Skeletal muscle tissue (tissue), 4 donors: ENCODE measurements around the gene KIAA0513. TPM values are rescaled to one million over a fixed set of nuclear protein-coding genes. Genes with fewer than 3 reads are reported as not detected.

Experiments
- H3K27ac ChIP-seq: one replicate; pipeline ENCODE4 v1.7.0; 2013; ENCODE audit warnings: mild to moderate bottlenecking, low read depth, low read length, inconsistent platforms
- H3K27me3 ChIP-seq, 3 donors: one replicate each; pipeline ENCODE4 v1.7.0; 2013; ENCODE audit warnings: low read length in 3 of 3; ENCODE audit not compliant: control insufficient read depth in 3 of 3, insufficient read depth in 3 of 3
- H3K36me3 ChIP-seq, 3 donors: one replicate each; pipeline ENCODE4 v1.7.0; 2013; ENCODE audit warnings: low read length in 3 of 3; ENCODE audit not compliant: control insufficient read depth in 3 of 3, insufficient read depth in 3 of 3
- H3K4me1 ChIP-seq, 3 donors: one replicate each; pipeline ENCODE4 v1.7.0; 2013; ENCODE audit warnings: low read length in 3 of 3, mild to moderate bottlenecking in 3 of 3; ENCODE audit not compliant: control insufficient read depth in 3 of 3, insufficient read depth in 3 of 3
- H3K4me3 ChIP-seq, 3 donors: one replicate each; pipeline ENCODE4 v1.7.0; 2013; ENCODE audit warnings: low read length in 3 of 3
- H3K9ac ChIP-seq, 3 donors: one replicate each; pipeline ENCODE4 v1.7.0; 2013; ENCODE audit warnings: low read length in 3 of 3, mild to moderate bottlenecking in 3 of 3, moderate library complexity in 2 of 3, low read depth in 1 of 3
- H3K9me3 ChIP-seq, 3 donors: one replicate each; pipeline ENCODE4 v1.7.0; 2013; ENCODE audit warnings: low read length in 3 of 3; ENCODE audit not compliant: control insufficient read depth in 3 of 3
- total RNA-seq: library from RNA; depleted of rRNA; stranded (reverse); fragments of >200 nt; gene quantifications from one replicate; pipeline ENCODE4 v1.2.3, GENCODE V29; 2014
- donor health status: Osteomylitis.

Gene KIAA0513
- total RNA-seq, 1 donor from 2014 or later: 5.7 TPM

DNA sequence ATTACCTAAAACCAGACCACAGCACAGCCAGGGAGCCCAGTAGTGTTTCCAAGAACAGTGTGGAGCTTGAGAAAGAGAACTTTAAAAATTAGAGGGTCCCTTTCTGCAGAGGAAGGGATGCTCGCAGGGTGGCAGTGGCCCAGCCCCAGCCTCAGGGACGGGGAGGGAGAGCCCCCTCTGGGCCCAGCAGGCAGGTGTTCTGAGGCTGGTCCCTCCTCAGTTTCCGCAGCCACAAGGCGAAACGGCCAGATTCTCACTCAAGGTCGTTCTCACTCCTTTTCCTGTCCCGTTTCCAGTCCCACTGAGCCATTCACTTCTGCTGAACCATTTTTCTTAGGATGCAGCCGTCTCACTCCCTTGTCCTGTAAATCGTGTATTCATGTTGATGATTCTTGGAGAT lies 64.7 kb downstream of the KIAA0513 start:
- Histone ChIP-seq H3K9ac (no peak overlapping the region), H3K4me1 (peaks cover 0 to 21% (median 6%) of the 10 kb centered on the region in 3 donors), H3K36me3 (peaks cover 0 to 7% (median 0%) of the 10 kb centered on the region in 3 donors), H3K4me3 (no peak overlapping the region), H3K27me3 (peaks cover 5 to 24% (median 21%) of the 10 kb centered on the region in 3 donors), H3K27ac (no peak overlapping the region), H3K9me3 (no peaks in the 10 kb centered on the region)

DNA sequence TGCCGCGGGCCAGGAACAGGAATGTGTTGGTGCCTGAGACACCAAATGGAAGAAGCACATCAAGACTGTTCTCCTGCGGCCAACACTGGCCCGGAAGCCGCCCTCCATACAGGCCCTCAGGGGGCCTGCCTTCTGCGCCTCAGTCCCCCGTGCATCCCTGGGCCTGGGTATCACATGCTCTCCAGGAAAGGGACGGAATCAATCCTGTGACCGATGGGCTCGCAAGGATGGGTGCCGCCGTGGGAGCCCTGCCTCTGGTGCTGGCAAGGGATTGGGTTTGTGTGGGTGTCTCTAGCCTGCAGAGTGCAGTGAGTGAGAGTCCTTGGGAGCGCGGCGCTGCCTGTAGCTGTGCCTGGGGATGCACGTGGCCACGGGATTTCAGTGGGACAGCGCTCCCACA lies 65.3 kb downstream of the KIAA0513 start:
- Histone ChIP-seq H3K4me3 (no peak overlapping the region), H3K36me3 (peaks cover 0 to 5% (median 0%) of the 10 kb centered on the region in 3 donors), H3K27ac (no peak overlapping the region), H3K27me3 (peaks cover 5 to 27% (median 26%) of the 10 kb centered on the region in 3 donors), H3K4me1 (peaks cover 0 to 21% (median 6%) of the 10 kb centered on the region in 3 donors), H3K9me3 (no peaks in the 10 kb centered on the region), H3K9ac (no peak overlapping the region)

- no peaks in the 10 kb centered on the region for H3K9me3 ChIP-seq
- peaks cover 5 to 28% (median 27%) of the 10 kb centered on the region in 3 donors for H3K27me3 ChIP-seq
- no peak overlapping the region for H3K9ac ChIP-seq
- no peaks in the 10 kb centered on the region for H3K36me3 ChIP-seq
- no peak overlapping the region for H3K4me3 ChIP-seq
- peaks cover 0 to 21% (median 6%) of the 10 kb centered on the region in 3 donors for H3K4me1 ChIP-seq
- no peak overlapping the region for H3K27ac ChIP-seq
These were observed 66.1 kb downstream of the KIAA0513 start for GRCh38 chr16:85093705-85094104.

GRCh38 chr16:85094176-85094805 lies 66.7 kb downstream of the KIAA0513 start:
- H3K36me3 ChIP-seq: no peaks in the 10 kb centered on the region
- H3K27ac ChIP-seq: no peak overlapping the region
- H3K27me3 ChIP-seq: peaks cover 5 to 28% (median 27%) of the 10 kb centered on the region in 3 donors
- no peak overlapping the region for H3K9ac ChIP-seq
- H3K4me3 ChIP-seq: no peak overlapping the region
- peaks cover 0 to 16% (median 4%) of the 10 kb centered on the region in 3 donors for H3K4me1 ChIP-seq
- H3K9me3 ChIP-seq: no peaks in the 10 kb centered on the region

DNA sequence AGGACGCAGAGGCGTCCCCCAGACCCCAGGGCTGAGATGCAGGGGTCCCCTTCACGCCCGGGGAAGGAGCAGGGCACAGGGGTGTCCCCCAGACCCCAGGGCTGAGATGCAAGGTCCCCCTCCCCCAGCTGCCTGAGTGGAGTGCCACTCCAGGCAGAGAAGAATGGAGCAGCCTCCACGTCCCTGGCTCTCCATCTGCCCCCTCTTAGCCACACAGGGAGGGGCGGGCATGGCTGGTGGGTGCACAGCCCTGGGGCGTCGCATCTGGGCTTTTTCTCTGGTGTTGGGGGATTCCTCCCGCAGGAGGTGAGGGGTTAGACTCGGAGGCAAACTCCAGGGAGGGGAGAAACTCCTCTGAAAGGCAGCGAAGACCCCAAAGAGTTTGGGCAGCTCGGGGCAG lies 67.2 kb downstream of the KIAA0513 start:
- peaks cover 5 to 28% (median 27%) of the 10 kb centered on the region in 3 donors for H3K27me3 ChIP-seq
- no peaks in the 10 kb centered on the region for H3K9me3 ChIP-seq
- no peaks in the 10 kb centered on the region for H3K36me3 ChIP-seq
- peaks cover 0 to 11% (median 4%) of the 10 kb centered on the region in 3 donors for H3K4me1 ChIP-seq
- no peak overlapping the region for H3K4me3 ChIP-seq
- no peak overlapping the region for H3K27ac ChIP-seq
- no peak overlapping the region for H3K9ac ChIP-seq

GRCh38 chr16:85096921-85097320 lies 69.3 kb downstream of the KIAA0513 start:
- no peak overlapping the region for H3K4me3 ChIP-seq
- no peaks in the 10 kb centered on the region for H3K9me3 ChIP-seq
- H3K9ac ChIP-seq: no peak overlapping the region
- no peaks in the 10 kb centered on the region for H3K36me3 ChIP-seq
- H3K27me3 ChIP-seq: peaks cover 5 to 28% (median 27%) of the 10 kb centered on the region in 3 donors
- no peaks in the 10 kb centered on the region for H3K4me1 ChIP-seq
- no peak overlapping the region for H3K27ac ChIP-seq

DNA sequence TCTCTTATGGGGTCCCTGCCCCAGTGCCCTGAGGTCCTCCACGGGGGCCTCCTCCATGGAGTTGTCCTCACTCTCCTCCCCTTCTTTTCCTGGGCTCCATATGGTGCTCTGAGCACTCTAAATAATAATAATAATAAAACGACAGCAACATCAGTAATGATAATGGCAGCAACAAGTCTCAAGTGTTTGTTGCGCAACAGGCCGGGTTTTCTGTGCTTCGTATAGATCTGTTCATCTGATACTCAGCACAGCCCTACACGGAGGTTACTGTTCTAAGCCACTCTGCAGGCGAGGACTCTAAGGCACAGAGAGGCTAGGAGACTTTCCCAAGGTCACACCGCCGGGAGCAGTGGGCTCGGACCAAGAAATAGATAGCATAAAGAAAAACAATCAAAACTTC lies 71.0 kb downstream of the KIAA0513 start:
- Histone ChIP-seq H3K36me3 (no peaks in the 10 kb centered on the region), H3K27me3 (peaks cover 3 to 24% (median 24%) of the 10 kb centered on the region in 3 donors), H3K4me1 (no peaks in the 10 kb centered on the region), H3K9ac (no peak overlapping the region), H3K27ac (no peak overlapping the region), H3K9me3 (no peaks in the 10 kb centered on the region), H3K4me3 (no peak overlapping the region)

- H3K27me3 ChIP-seq: peaks cover 0 to 12% (median 12%) of the 10 kb centered on the region in 3 donors
- no peaks in the 10 kb centered on the region for H3K9me3 ChIP-seq
- no peak overlapping the region for H3K27ac ChIP-seq
- H3K4me3 ChIP-seq: no peak overlapping the region
- peaks cover 6 to 11% (median 6%) of the 10 kb centered on the region in 3 donors for H3K4me1 ChIP-seq
- no peak overlapping the region for H3K9ac ChIP-seq
- H3K36me3 ChIP-seq: no peaks in the 10 kb centered on the region
These were observed 72.7 kb downstream of the KIAA0513 start for GRCh38 chr16:85100265-85100664.

GRCh38 chr16:85101956-85102630 lies 74.5 kb downstream of the KIAA0513 start:
- H3K9me3 ChIP-seq: no peaks in the 10 kb centered on the region
- H3K4me3 ChIP-seq: no peak overlapping the region
- no peaks in the 10 kb centered on the region for H3K36me3 ChIP-seq
- H3K27me3 ChIP-seq: peaks cover 0 to 7% (median 4%) of the 10 kb centered on the region in 3 donors
- peaks cover 7 to 15% (median 9%) of the 10 kb centered on the region in 3 donors for H3K4me1 ChIP-seq
- H3K27ac ChIP-seq: no peak overlapping the region
- no peak overlapping the region for H3K9ac ChIP-seq
